ENCODE data around the gene MAGEF1.

DNA sequence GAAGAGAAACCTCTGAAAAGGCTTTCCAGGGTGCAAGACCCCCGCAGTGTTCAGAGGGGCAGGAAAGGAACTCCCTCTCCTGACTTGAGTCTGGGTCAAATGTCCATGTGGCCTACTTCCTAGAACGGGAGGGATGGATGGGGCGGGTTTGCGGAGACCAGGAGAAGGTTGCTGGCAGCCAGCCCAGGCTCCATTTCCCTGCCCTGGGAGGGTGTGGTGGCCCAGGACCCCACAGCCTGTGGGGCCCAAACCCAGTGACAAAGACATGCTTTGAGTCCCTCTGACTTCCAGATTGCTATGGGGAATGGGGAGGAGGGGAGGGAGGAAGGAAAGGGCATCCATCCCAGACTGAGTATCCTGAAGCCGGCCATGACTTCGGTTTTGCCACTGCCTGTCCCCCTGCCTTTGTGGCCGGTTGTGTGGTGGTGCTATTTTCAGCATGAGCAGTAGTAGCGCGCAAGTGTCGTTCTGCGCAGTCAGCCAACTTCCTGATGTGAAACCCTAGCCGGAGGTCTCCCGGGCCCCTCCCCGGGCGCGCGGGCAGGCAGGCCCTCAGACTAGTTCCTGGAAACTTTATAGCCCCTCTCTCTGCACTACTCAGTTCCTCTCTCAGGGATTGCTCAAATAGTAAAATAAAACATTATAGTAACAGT is 24.4 kb downstream of the MAGEF1 start:
- TF ChIP-seq, protein P1, sequence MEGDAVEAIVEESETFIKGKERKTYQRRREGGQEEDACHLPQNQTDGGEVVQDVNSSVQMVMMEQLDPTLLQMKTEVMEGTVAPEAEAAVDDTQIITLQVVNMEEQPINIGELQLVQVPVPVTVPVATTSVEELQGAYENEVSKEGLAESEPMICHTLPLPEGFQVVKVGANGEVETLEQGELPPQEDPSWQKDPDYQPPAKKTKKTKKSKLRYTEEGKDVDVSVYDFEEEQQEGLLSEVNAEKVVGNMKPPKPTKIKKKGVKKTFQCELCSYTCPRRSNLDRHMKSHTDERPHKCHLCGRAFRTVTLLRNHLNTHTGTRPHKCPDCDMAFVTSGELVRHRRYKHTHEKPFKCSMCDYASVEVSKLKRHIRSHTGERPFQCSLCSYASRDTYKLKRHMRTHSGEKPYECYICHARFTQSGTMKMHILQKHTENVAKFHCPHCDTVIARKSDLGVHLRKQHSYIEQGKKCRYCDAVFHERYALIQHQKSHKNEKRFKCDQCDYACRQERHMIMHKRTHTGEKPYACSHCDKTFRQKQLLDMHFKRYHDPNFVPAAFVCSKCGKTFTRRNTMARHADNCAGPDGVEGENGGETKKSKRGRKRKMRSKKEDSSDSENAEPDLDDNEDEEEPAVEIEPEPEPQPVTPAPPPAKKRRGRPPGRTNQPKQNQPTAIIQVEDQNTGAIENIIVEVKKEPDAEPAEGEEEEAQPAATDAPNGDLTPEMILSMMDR (IDR thresholded peaks at IDR 0.05; ENCODE audit: low read length), result no peak
- TF ChIP-seq EZH2 (IDR thresholded peaks at IDR 0.05; ENCODE audit: borderline replicate concordance, low read length), result no peak

All from OCI-LY1 (cell line).